PC-9 (cell line): ENCODE measurements around the gene EFNA2. TPM values are rescaled to one million over a fixed set of nuclear protein-coding genes. Genes with fewer than 3 reads are reported as not detected.

Source experiments
- BruUV-seq: library from RNA; stranded (reverse); fragments of 400-500 nt; replicated peaks from 2 replicates; lab custom pipeline; 2021; lab: Mats Ljungman, UMichigan
- CTCF ChIA-PET: fragments of 300-600 bp; sonication (Branson Sonifier 250); formaldehyde crosslinking; loops from one replicate; lab custom pipeline; 2022; ENCODE audit warnings: antibody characterized with exemption; lab: Charles Lee
- POLR2A ChIA-PET: fragments of 300-600 bp; sonication (Branson Sonifier 250); formaldehyde crosslinking; loops from one replicate; lab custom pipeline; 2022; ENCODE audit warnings: antibody characterized with exemption; ENCODE audit not compliant: unreplicated experiment; lab: Charles Lee
- DNase-seq, 2 experiments: peaks; one replicate each; pipeline versions ENCODE4 v3.0.0 to v3.0.0-alpha.2; 2015 to 2022; ENCODE audit warnings: mixed read lengths in 1 of 2
- H2AFZ ChIP-seq: fragments of 200-600 bp; sonication (generic); 2 replicates; pipeline ENCODE4 v1.8.1; 2017; ENCODE audit warnings: antibody characterized with exemption
- H3F3A ChIP-seq: fragments of 200-600 bp; sonication (generic); 2 replicates; pipeline ENCODE4 v1.8.1; 2017; ENCODE audit warnings: antibody characterized with exemption, mild to moderate bottlenecking, low read depth; ENCODE audit not compliant: insufficient read depth
- H3K27ac ChIP-seq: fragments of 200-600 bp; sonication (generic); 2 replicates; pipeline ENCODE4 v1.6.1; 2016; ENCODE audit warnings: mixed run types
- H3K27me3 ChIP-seq: fragments of 200-600 bp; sonication (generic); 2 replicates; pipeline ENCODE4 v1.6.1; 2016; ENCODE audit warnings: low read depth, mixed run types; ENCODE audit not compliant: insufficient read depth
- H3K36me3 ChIP-seq: fragments of 200-600 bp; sonication (generic); 2 replicates; pipeline ENCODE4 v1.6.1; 2016; ENCODE audit warnings: low read depth, mixed run types
- H3K4me1 ChIP-seq: fragments of 200-600 bp; sonication (generic); replicated peaks from 2 replicates; pipeline ENCODE4 v1.6.1; 2016; ENCODE audit warnings: mixed run types; ENCODE audit not compliant: insufficient read depth
- H3K4me2 ChIP-seq: fragments of 200-600 bp; sonication (generic); 2 replicates; pipeline ENCODE4 v1.6.1; 2017; ENCODE audit warnings: mixed run types
- H3K4me3 ChIP-seq: fragments of 200-600 bp; sonication (generic); 2 replicates; pipeline ENCODE4 v1.6.1; 2016; ENCODE audit warnings: mixed run types
- H3K79me2 ChIP-seq: fragments of 200-600 bp; sonication (generic); 2 replicates; pipeline ENCODE4 v1.6.1; 2017; ENCODE audit warnings: low read depth, mixed run types
- H3K9me2 ChIP-seq: fragments of 200-600 bp; sonication (generic); 2 replicates; pipeline ENCODE4 v1.8.1; 2017; ENCODE audit warnings: mild to moderate bottlenecking; ENCODE audit not compliant: insufficient read depth
- H3K9me3 ChIP-seq: fragments of 200-600 bp; sonication (generic); 2 replicates; pipeline ENCODE4 v1.8.1; 2016; ENCODE audit warnings: low read depth; ENCODE audit not compliant: insufficient read depth
- H4K20me1 ChIP-seq: fragments of 200-600 bp; sonication (generic); 2 replicates; pipeline ENCODE4 v1.8.1; 2017; ENCODE audit not compliant: insufficient read depth
- EZH2 ChIP-seq: fragments of 200-600 bp; sonication (generic); IDR thresholded peaks from 2 replicates; pipeline ENCODE4 v1.8.0; 2017; ENCODE audit warnings: antibody characterized with exemption, low read depth
- intact Hi-C: fragments of 100-400 bp; cut with micrococcal nuclease; formaldehyde crosslinking; loops from one replicate; pipeline ENCODE4 v1.10.0; 2022; ENCODE audit not compliant: unreplicated experiment
- total RNA-seq: library from RNA; stranded (reverse); gene quantifications from 2 replicates; pipeline ENCODE4 v1.2.3, GENCODE V29; 2021
- TF ChIP-seq, protein P1 (sequence below): fragments of 200-600 bp; sonication (generic); conservative IDR thresholded peaks from 2 replicates; pipeline ENCODE4 v1.6.1; 2017; ENCODE audit warnings: mixed run types, antibody characterized with exemption, mild to moderate bottlenecking, moderate library complexity

Gene EFNA2
- total RNA-seq, 1 experiment from 2014 or later, result not detected

DNA sequence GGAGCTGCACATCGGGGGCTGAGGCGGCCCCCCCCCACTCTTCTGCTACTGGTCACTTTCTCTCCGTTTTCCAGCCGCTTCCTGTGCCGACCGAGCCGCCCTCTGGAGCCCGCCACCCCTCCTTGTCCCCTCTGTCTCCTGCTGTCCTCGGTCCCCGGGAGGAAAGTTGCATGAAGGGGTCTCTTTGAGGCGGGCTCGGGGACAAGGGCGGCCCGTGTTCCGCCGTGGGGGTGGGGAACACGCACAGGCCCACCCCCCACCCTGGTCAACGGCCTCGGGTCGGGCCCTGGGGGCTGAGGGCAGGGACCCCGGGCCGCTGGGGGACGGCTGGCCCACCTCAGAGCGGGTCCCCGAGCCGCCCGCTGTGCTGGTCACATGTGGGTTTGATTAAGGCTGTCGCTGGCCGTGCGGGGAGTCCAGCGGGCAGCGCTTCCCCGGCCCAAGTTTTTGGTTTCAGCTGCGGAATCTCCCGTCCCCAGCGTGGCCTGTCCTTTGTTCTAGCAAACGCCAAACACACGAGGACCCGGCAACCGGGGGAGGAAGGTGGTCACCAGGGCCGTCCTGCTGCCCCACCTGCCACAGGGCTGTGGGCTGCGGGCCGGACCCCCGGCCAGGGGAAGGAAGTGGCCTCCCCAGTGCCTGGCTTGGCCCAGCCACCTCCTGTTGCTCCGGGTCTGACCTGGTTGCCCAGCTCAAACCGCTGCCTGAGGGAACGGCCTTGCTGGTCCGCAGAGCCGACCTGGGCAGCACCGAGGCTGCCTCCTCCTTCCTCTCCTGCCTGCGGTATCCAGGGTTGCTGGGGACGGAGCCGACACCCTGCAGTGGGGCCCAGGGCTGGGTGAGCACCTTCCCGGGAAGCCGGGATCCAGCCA lies 1.9 kb downstream of the EFNA2 start:
- Histone ChIP-seq H4K20me1 (no peaks in the 10 kb centered on the region), H3K27ac (no peak overlapping the region), H3K9me2 (no peaks in the 10 kb centered on the region), H3K36me3 (no peaks in the 10 kb centered on the region), H3K4me1 (no peaks in the 10 kb centered on the region), H3K9me3 (no peaks in the 10 kb centered on the region), H3K4me2 (no peak overlapping the region), H3K27me3 (peaks cover 27% of the 10 kb centered on the region; the same call in 1 of the 2 replicates), H3K4me3 (no peak overlapping the region), H3F3A (peaks cover 5% of the 10 kb centered on the region; the same call in 1 of the 2 replicates), H3K79me2 (no peaks in the 10 kb centered on the region), H2AFZ (no peak overlapping the region)
- ChIA-PET CTCF (no interaction called here), POLR2A (no interaction called here)
- TF ChIP-seq EZH2, result no peak
- TF ChIP-seq, protein P1, sequence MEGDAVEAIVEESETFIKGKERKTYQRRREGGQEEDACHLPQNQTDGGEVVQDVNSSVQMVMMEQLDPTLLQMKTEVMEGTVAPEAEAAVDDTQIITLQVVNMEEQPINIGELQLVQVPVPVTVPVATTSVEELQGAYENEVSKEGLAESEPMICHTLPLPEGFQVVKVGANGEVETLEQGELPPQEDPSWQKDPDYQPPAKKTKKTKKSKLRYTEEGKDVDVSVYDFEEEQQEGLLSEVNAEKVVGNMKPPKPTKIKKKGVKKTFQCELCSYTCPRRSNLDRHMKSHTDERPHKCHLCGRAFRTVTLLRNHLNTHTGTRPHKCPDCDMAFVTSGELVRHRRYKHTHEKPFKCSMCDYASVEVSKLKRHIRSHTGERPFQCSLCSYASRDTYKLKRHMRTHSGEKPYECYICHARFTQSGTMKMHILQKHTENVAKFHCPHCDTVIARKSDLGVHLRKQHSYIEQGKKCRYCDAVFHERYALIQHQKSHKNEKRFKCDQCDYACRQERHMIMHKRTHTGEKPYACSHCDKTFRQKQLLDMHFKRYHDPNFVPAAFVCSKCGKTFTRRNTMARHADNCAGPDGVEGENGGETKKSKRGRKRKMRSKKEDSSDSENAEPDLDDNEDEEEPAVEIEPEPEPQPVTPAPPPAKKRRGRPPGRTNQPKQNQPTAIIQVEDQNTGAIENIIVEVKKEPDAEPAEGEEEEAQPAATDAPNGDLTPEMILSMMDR, result no peak
- no peak for DNase-seq
- BruUV-seq, result no TSS peak
- intact Hi-C loops, result no loop called here

DNA sequence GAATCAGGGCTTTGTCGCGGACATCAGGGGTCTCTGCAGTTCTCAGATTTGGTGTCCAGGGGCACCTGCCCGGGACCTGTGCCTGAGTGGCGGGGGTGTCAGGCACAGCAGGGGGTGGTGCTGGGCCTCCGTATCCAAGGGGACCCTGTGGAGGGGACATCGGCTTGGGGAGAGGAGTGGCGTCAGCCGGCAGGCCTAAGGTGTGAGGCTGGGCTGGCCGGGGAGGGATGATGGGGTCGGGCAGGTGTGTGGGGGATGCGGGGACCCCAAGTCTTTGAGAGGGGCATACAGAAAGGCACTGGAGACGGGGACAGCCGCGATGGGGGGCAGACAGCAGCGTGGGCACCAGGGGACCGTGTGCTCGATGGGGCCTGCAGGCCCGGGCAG lies 2.5 kb downstream of the EFNA2 start:
- peaks cover 27% of the 10 kb centered on the region; the same call in 1 of the 2 replicates for H3K27me3 ChIP-seq
- CTCF ChIA-PET, result no interaction called here
- POLR2A ChIA-PET, result no interaction called here

DNA sequence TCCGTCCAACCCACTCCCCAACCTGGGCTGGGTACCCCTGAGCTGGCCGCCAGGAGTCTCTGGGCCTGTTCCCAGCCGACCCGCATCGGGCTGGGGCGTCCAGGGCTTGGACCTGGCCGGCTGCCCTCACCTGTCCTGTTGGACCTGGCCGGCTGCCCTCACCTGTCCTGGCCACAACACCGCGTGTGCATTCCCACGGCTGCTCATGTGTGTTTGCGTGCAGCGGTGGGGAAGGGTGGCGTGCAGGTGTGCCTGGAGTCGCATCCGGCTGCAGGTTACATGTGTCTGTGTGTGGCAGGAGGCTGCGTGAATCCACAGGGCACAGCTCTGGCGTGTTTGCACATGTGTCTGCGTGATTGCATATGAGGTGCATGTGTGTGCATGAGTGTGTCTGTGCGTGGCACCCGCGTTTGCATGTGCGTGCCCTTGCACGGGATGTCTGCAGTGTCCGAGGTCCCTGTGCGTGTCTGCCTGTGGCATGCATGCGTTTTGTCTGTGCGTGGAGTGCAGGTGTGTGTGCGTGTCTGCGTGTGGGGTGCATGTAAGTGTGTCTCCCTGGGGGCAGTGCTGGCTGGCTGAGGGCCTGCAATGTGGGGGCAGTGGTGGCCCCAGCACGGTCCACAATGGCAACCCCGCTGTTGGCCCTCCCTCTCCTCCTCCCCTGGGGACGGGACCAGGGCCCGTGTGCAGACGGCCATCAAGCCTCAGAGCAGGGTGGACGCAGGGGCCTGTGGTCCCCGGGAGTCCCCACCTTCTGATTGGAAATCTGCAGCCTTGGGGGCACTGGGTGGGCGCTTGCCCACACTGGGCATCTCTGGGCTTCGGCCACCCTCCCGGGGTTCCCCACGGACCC lies 3.4 kb downstream of the EFNA2 start:
- H3K36me3 ChIP-seq, result no peaks in the 10 kb centered on the region
- DNase-seq, result no peak
- H3K9me2 ChIP-seq, result no peaks in the 10 kb centered on the region
- H3K9me3 ChIP-seq, result no peaks in the 10 kb centered on the region
- no TSS peak for BruUV-seq
- H3K27me3 ChIP-seq, result peaks cover 32% of the 10 kb centered on the region; the same call in 1 of the 2 replicates
- no peak overlapping the region for H3K4me2 ChIP-seq
- no peak for TF ChIP-seq EZH2
- TF ChIP-seq, protein P1, result no peak
- ChIA-PET CTCF (no interaction called here), POLR2A (no interaction called here)
- H2AFZ ChIP-seq, result no peak overlapping the region
- H4K20me1 ChIP-seq, result no peaks in the 10 kb centered on the region
- H3K27ac ChIP-seq, result no peak overlapping the region
- H3K4me1 ChIP-seq, result no peaks in the 10 kb centered on the region
- no peak overlapping the region for H3K4me3 ChIP-seq
- peaks cover 5% of the 10 kb centered on the region; the same call in 1 of the 2 replicates for H3F3A ChIP-seq
- intact Hi-C loops, result no loop called here
- no peaks in the 10 kb centered on the region for H3K79me2 ChIP-seq

More for the DNA sequence above, 2.5 kb downstream of the EFNA2 start:
- Histone ChIP-seq H3F3A (peaks cover 5% of the 10 kb centered on the region; the same call in 1 of the 2 replicates), H2AFZ (no peak overlapping the region), H3K4me2 (no peak overlapping the region), H3K79me2 (no peaks in the 10 kb centered on the region), H3K36me3 (no peaks in the 10 kb centered on the region), H3K4me3 (no peak overlapping the region), H3K27ac (no peak overlapping the region), H4K20me1 (no peaks in the 10 kb centered on the region), H3K9me2 (no peaks in the 10 kb centered on the region), H3K4me1 (no peaks in the 10 kb centered on the region), H3K9me3 (no peaks in the 10 kb centered on the region)
- TF ChIP-seq, protein P1, result no peak
- no peak for TF ChIP-seq EZH2
- BruUV-seq, result no TSS peak
- intact Hi-C loops, result no loop called here
- no peak for DNase-seq
